ENCODE data around the gene GTPBP4. TPM values are rescaled to one million over a fixed set of nuclear protein-coding genes. Genes with fewer than 3 reads are reported as not detected.
A peak's percentile ranks its signal among the peaks of the same experiment; 100 is the strongest.

The GTPBP4 gene
- total and polyA plus RNA-seq, 2 of the 13 experiments (the other 11 are each of a cell fraction or from before 2014, with no cell fraction given), result 24.1 to 85.5 TPM

DNA sequence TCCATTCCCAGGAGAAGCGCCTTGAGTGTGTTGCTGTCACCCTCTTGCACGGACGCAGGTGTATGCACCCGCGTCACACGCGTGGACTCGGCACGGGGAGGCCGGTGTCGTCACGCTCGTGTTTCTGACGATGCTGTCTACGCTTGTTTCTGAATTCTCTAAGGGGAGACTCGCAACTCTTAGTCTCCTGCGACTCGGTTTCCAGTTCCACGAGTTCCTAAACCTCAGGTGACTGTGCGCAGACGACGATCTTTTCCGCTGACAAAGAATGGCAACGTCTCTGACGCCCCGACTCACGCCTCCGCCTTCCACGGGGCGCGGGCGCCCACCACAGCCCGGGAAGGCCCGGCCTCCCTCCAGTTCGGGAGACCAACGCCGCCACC, 60.1 kb downstream of the GTPBP4 start (continued):
- 0 out of 2 replicates have a peak, but pooled peaks have one; percentile 4 for TF ChIP-seq BCL6 (CRISPR knock-in tag; IDR thresholded peaks at IDR 0.05)

DNA sequence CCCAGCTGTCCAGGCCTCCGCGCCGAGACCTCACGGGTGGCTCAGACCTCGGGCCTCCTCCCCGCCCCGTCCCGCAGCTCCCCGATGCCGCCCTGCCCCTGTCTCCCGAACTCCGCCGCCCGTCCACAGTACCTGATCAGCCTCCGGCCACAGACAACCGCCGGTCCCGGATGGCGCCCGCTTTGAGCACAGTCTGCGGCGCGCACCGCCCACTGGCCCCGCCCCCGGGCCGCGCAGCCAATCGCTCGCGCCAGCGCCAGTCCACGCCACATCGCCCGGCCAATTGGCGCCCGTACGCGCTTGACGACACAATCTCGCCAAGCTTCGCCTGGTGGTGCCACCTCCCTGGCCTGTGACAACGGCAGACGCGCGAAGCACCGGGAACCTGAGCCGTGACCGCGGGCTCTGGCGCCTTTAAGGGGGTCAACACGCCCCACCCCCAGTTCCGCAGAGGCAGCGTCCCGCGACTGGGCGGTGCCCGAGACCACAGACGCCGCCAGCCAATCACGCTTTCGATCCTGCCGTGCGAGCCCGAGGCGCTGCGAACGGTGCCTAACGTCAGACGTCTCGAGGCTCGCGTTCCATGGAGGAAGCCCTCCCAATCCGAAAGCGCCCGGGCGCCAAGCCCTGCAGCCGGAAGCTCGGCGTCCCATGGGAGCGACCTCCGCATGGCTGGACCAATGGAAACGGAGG, 60.6 kb downstream of the GTPBP4 start, which contains the start of gene IDI1:
Gene IDI1, minus strand, starts transcription at position 388 of the 693 bp plus-strand sequence. Its CDS starts 116 bp downstream, at position 272.
- H3K36me3 ChIP-seq (replicated peaks in 1 of 2; ENCODE audit: control insufficient read depth in 1 of 2, insufficient read depth in 2 of 2, low read length in 2 of 2), result peaks cover 3 to 17% of the 10 kb centered on the region in 2 experiments; a peak in 3 of 5 replicates
- peaks cover 59% of the 10 kb centered on the region for H3K4me1 ChIP-seq (ENCODE audit: insufficient read depth, low read length)
- DNase-seq (ENCODE audit: low spot score), result peak; percentile 96
- no peaks in the 10 kb centered on the region; a peak in 1 of 5 replicates for H3K27me3 ChIP-seq (ENCODE audit: control insufficient read depth in 1 of 2, insufficient read depth in 2 of 2, low read length in 2 of 2)
- H3K27ac ChIP-seq (ENCODE audit: extremely low read length, insufficient read depth, low read length), result peak within 1 kb of the TSS; percentile 96
- in situ Hi-C loops (cut with HindIII; ENCODE audit: extremely low pct_ligation_motif_present, low pct_unique_long_range_greater_than_20kb) (no loop called here), intact Hi-C loops (cut with micrococcal nuclease; ENCODE audit: unreplicated experiment) (loop anchor here (2.0 to 5.0 kb wide), 2 partner anchors 62 to 118 kb away; partner anchors contain the start of genes GTPBP4 and LARP4B)
- FAIRE-seq, result peak; percentile 61
- H3K9me3 ChIP-seq (ENCODE audit: low read length), result no peaks in the 10 kb centered on the region
- WGBS (ENCODE audit: low lambda C conversion rate), result 0% methylated on average over 5 of the region's 83 CpGs
- peak within 1 kb of the TSS; percentile 80 to 98 (median 93) for H3K4me3 ChIP-seq (replicated peaks in 1 of 3; ENCODE audit: insufficient read depth in 1 of 3, low read depth in 2 of 3, low read length in 3 of 3)
- H3K4me2 ChIP-seq (ENCODE audit: low read depth, low read length), result peak within 1 kb of the TSS; percentile 85
- H3K9ac ChIP-seq (ENCODE audit: insufficient read depth, low read depth, low read length), result peak within 1 kb of the TSS; percentile 94
- peak; percentile 92 for ATAC-seq
- ChIA-PET CTCF (ENCODE audit: low intra/inter-chr PET ratio, low total read pairs) (no interaction called here), POLR2A (interaction anchor here (0.9 to 1.9 kb wide), 21 partner anchors 9 to 231 kb away, joined by 3 to 15 read pairs (median 5); partner anchors contain the start of genes GTPBP4 and LARP4B)
- BruUV-seq (replicated peaks), result no TSS peak
- H4K20me1 ChIP-seq (ENCODE audit: insufficient read depth, low read length), result peaks cover 44% of the 10 kb centered on the region
- peaks cover 80% of the 10 kb centered on the region for H3K79me2 ChIP-seq (ENCODE audit: insufficient read depth, low read length)
- H2AFZ ChIP-seq (ENCODE audit: low read length), result no peak within 1 kb of the TSS
- TF ChIP-seq, protein P1, sequence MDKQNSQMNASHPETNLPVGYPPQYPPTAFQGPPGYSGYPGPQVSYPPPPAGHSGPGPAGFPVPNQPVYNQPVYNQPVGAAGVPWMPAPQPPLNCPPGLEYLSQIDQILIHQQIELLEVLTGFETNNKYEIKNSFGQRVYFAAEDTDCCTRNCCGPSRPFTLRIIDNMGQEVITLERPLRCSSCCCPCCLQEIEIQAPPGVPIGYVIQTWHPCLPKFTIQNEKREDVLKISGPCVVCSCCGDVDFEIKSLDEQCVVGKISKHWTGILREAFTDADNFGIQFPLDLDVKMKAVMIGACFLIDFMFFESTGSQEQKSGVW (CRISPR knock-in tag; IDR thresholded peaks at IDR 0.05; ENCODE audit: borderline replicate concordance), result no peak
- TF ChIP-seq, protein P2, sequence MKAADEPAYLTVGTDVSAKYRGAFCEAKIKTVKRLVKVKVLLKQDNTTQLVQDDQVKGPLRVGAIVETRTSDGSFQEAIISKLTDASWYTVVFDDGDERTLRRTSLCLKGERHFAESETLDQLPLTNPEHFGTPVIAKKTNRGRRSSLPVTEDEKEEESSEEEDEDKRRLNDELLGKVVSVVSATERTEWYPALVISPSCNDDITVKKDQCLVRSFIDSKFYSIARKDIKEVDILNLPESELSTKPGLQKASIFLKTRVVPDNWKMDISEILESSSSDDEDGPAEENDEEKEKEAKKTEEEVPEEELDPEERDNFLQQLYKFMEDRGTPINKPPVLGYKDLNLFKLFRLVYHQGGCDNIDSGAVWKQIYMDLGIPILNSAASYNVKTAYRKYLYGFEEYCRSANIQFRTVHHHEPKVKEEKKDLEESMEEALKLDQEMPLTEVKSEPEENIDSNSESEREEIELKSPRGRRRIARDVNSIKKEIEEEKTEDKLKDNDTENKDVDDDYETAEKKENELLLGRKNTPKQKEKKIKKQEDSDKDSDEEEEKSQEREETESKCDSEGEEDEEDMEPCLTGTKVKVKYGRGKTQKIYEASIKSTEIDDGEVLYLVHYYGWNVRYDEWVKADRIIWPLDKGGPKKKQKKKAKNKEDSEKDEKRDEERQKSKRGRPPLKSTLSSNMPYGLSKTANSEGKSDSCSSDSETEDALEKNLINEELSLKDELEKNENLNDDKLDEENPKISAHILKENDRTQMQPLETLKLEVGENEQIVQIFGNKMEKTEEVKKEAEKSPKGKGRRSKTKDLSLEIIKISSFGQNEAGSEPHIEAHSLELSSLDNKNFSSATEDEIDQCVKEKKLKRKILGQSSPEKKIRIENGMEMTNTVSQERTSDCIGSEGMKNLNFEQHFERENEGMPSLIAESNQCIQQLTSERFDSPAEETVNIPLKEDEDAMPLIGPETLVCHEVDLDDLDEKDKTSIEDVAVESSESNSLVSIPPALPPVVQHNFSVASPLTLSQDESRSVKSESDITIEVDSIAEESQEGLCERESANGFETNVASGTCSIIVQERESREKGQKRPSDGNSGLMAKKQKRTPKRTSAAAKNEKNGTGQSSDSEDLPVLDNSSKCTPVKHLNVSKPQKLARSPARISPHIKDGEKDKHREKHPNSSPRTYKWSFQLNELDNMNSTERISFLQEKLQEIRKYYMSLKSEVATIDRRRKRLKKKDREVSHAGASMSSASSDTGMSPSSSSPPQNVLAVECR (CRISPR knock-in tag; IDR thresholded peaks at IDR 0.05; ENCODE audit: borderline replicate concordance), result peak; percentile 92
- no peak for TF ChIP-seq ZNF3 (CRISPR knock-in tag; IDR thresholded peaks at IDR 0.05)
- TF ChIP-seq, protein P3, sequence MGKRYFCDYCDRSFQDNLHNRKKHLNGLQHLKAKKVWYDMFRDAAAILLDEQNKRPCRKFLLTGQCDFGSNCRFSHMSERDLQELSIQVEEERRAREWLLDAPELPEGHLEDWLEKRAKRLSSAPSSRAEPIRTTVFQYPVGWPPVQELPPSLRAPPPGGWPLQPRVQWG (CRISPR knock-in tag; IDR thresholded peaks at IDR 0.05; ENCODE audit: borderline replicate concordance, low read depth), result no peak
- no peak for TF ChIP-seq ZFP36L2 (CRISPR knock-in tag; IDR thresholded peaks at IDR 0.05)
- 0 out of 2 replicates have a peak, but pooled peaks have one; percentile 9 for TF ChIP-seq ZSCAN20 (CRISPR knock-in tag; IDR thresholded peaks at IDR 0.05; ENCODE audit: borderline replicate concordance)
- no peak for TF ChIP-seq ZNF674 (CRISPR knock-in tag; IDR thresholded peaks at IDR 0.05; ENCODE audit: low read depth)
- TF ChIP-seq, protein P4, sequence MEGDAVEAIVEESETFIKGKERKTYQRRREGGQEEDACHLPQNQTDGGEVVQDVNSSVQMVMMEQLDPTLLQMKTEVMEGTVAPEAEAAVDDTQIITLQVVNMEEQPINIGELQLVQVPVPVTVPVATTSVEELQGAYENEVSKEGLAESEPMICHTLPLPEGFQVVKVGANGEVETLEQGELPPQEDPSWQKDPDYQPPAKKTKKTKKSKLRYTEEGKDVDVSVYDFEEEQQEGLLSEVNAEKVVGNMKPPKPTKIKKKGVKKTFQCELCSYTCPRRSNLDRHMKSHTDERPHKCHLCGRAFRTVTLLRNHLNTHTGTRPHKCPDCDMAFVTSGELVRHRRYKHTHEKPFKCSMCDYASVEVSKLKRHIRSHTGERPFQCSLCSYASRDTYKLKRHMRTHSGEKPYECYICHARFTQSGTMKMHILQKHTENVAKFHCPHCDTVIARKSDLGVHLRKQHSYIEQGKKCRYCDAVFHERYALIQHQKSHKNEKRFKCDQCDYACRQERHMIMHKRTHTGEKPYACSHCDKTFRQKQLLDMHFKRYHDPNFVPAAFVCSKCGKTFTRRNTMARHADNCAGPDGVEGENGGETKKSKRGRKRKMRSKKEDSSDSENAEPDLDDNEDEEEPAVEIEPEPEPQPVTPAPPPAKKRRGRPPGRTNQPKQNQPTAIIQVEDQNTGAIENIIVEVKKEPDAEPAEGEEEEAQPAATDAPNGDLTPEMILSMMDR (CRISPR knock-in tag; IDR thresholded peaks at IDR 0.05), result no peak
- no peak for TF ChIP-seq HNRNPH1 (optimal IDR thresholded peaks at IDR 0.05; ENCODE audit: low read depth, low read length)
- TF ChIP-seq SRF (IDR thresholded peaks at IDR 0.05; ENCODE audit: low read depth, low read length), result no peak
- TF ChIP-seq ZFY (CRISPR knock-in tag; IDR thresholded peaks at IDR 0.05), result peak; percentile 76
- TF ChIP-seq KDM1A (CRISPR knock-in tag; IDR thresholded peaks at IDR 0.05), result no peak
- TF ChIP-seq ZNF350 (CRISPR knock-in tag; IDR thresholded peaks at IDR 0.05; ENCODE audit: borderline replicate concordance, low read depth), result peak; percentile 84; the same call in 1 of the 2 replicates
- peak; percentile 68 for TF ChIP-seq ZNF564 (CRISPR knock-in tag; IDR thresholded peaks at IDR 0.05)

Measured in HepG2 (cell line).